SK-N-SH (cell line): ENCODE results near the gene VIPR2. TPM values are rescaled to one million over a fixed set of nuclear protein-coding genes. Genes with fewer than 3 reads are reported as not detected.

Experiments used
- CTCF ChIA-PET: fragments of 300-600, 350-600 bp; formaldehyde crosslinking; extraction: SDS; loops from one replicate; lab custom pipeline; 2021; lab: Yijun Ruan, JAX
- POLR2A ChIA-PET: fragments of 350-600 bp; sonication (Branson Sonifier 250); formaldehyde crosslinking; extraction: SDS; loops from one replicate; lab custom pipeline; 2020; ENCODE audit warnings: antibody characterized with exemption, inconsistent platforms; lab: Yijun Ruan, JAX
- DNase-seq: peaks from one replicate; pipeline ENCODE4 v3.0.0; 2012
- H2AFZ ChIP-seq: fragments of 200-600 bp; sonication (generic); 2 replicates; pipeline ENCODE4 v1.8.1; 2016; ENCODE audit warnings: antibody characterized with exemption, mild to moderate bottlenecking, low read depth
- H3F3A ChIP-seq: fragments of 200-600 bp; sonication (generic); replicated peaks from 2 replicates; pipeline ENCODE3; 2016; ENCODE audit warnings: antibody characterized with exemption, mild to moderate bottlenecking; ENCODE audit not compliant: insufficient read depth
- H3K27ac ChIP-seq, 2 experiments: fragments of 200-500 bp in 1 of 2; fragments of 200-600 bp in 1 of 2; sonication (Bioruptor generic) in 1 of 2; sonication (generic), shearing (Covaris generic) in 1 of 2; 2 replicates each; pipeline versions ENCODE4 v1.5.1 to v1.6.1; 2014 to 2016; ENCODE audit warnings: low read depth in 2 of 2, inconsistent platforms in 1 of 2, low read length in 1 of 2, mild to moderate bottlenecking in 1 of 2, mixed read lengths in 1 of 2
- H3K27me3 ChIP-seq: fragments of 200-600 bp; sonication (generic), shearing (Covaris generic); 2 replicates; pipeline ENCODE4 v1.6.1; 2016; ENCODE audit warnings: mixed run types; ENCODE audit not compliant: insufficient read depth
- H3K36me3 ChIP-seq, 2 experiments: fragments of 200-500 bp in 1 of 2; fragments of 200-600 bp in 1 of 2; sonication (Bioruptor generic) in 1 of 2; sonication (generic) in 1 of 2; replicated peaks in 1 of 2; 2 replicates each; pipeline versions ENCODE3 to v1.5.1; 2014 to 2016; ENCODE audit warnings: low read length in 1 of 2, mild to moderate bottlenecking in 1 of 2; ENCODE audit not compliant: insufficient read depth in 2 of 2, control insufficient read depth in 1 of 2
- H3K4me1 ChIP-seq, 2 experiments: fragments of 200-500 bp in 1 of 2; fragments of 200-600 bp in 1 of 2; sonication (Bioruptor generic) in 1 of 2; sonication (generic), shearing (Covaris generic) in 1 of 2; 2 replicates each; pipeline versions ENCODE4 v1.5.1 to v1.6.1; 2014 to 2016; ENCODE audit warnings: low read depth in 1 of 2, low read length in 1 of 2, mixed run types in 1 of 2; ENCODE audit not compliant: insufficient read depth in 2 of 2, control insufficient read depth in 1 of 2
- H3K4me2 ChIP-seq: fragments of 200-600 bp; sonication (generic), shearing (Covaris generic); 2 replicates; pipeline ENCODE4 v1.6.1; 2017; ENCODE audit warnings: mixed run types
- H3K4me3 ChIP-seq, 2 experiments: fragments of 200-500 bp in 1 of 2; fragments of 200-600 bp in 1 of 2; sonication (Bioruptor generic) in 1 of 2; sonication (generic), shearing (Covaris generic) in 1 of 2; 2 replicates each; pipeline versions ENCODE4 v1.5.1 to v1.8.1; 2014 to 2016; ENCODE audit warnings: low read depth in 2 of 2, inconsistent platforms in 1 of 2, low read length in 1 of 2, mild to moderate bottlenecking in 1 of 2, mixed read lengths in 1 of 2, moderate library complexity in 1 of 2
- H3K79me2 ChIP-seq: fragments of 200-600 bp; sonication (generic); 2 replicates; pipeline ENCODE4 v1.8.1; 2017; ENCODE audit warnings: mild to moderate bottlenecking; ENCODE audit not compliant: insufficient read depth
- H3K9ac ChIP-seq: fragments of 200-600 bp; sonication (generic); 2 replicates; pipeline ENCODE4 v1.6.1; 2017; ENCODE audit warnings: mixed run types
- H3K9me2 ChIP-seq: fragments of 200-600 bp; sonication (generic); 2 replicates; pipeline ENCODE4 v1.6.1; 2017; ENCODE audit warnings: mixed run types
- H3K9me3 ChIP-seq: fragments of 200-600 bp; sonication (generic); 2 replicates; pipeline ENCODE4 v1.6.1; 2017; ENCODE audit warnings: mixed run types, mild to moderate bottlenecking, moderate library complexity
- H4K20me1 ChIP-seq: fragments of 200-600 bp; sonication (generic); 2 replicates; pipeline ENCODE4 v1.6.1; 2017; ENCODE audit warnings: mild to moderate bottlenecking, mixed run types; ENCODE audit not compliant: insufficient read depth
- CHD2 ChIP-seq: fragments of 150-350 bp; IDR thresholded peaks from 2 replicates; pipeline ENCODE4 v1.6.1; 2018; ENCODE audit warnings: low read length; ENCODE audit not compliant: partially characterized antibody
- EZH2phosphoT487 ChIP-seq: fragments of 200-600 bp; sonication (generic); IDR thresholded peaks from 2 replicates; pipeline ENCODE4 v1.6.1; 2017; ENCODE audit warnings: low read depth, mixed run types, mild to moderate bottlenecking, antibody characterized with exemption, moderate library complexity, borderline replicate concordance
- FOSL2 ChIP-seq: IDR thresholded peaks from 2 replicates; pipeline ENCODE4 v1.4.0; 2012; ENCODE audit warnings: low read depth, mild to moderate bottlenecking, moderate library complexity, borderline replicate concordance
- FOXJ3 ChIP-seq: sonication (generic); formaldehyde crosslinking; IDR thresholded peaks from 2 replicates; pipeline ENCODE4 v1.5.1; 2020; ENCODE audit warnings: mild to moderate bottlenecking, missing genetic modification reagents
- GABPA ChIP-seq: IDR thresholded peaks from 2 replicates; pipeline ENCODE4 v1.4.0; 2012; ENCODE audit warnings: low read depth, mild to moderate bottlenecking
- JUND ChIP-seq: IDR thresholded peaks from 2 replicates; pipeline ENCODE4 v1.4.0; 2012
- MEF2A ChIP-seq: IDR thresholded peaks from 2 replicates; pipeline ENCODE4 v1.4.0; 2012; ENCODE audit warnings: low read depth, borderline replicate concordance
- MXI1 ChIP-seq: IDR thresholded peaks from 2 replicates; pipeline ENCODE4 v1.6.1; 2012; ENCODE audit warnings: mild to moderate bottlenecking, low read depth, low read length, improper control_type of control experiment
- NFIC ChIP-seq: IDR thresholded peaks from 2 replicates; pipeline ENCODE4 v1.4.0; 2012; ENCODE audit warnings: borderline replicate concordance
- POLR2AphosphoS5 ChIP-seq: IDR thresholded peaks from 2 replicates; pipeline ENCODE4 v1.6.1; 2012; ENCODE audit warnings: low read depth, low read length
- RXRA ChIP-seq: IDR thresholded peaks from 2 replicates; pipeline ENCODE4 v1.4.0; 2012; ENCODE audit warnings: low read depth, mild to moderate bottlenecking, borderline replicate concordance
- SIN3A ChIP-seq: IDR thresholded peaks from 2 replicates; pipeline ENCODE4 v1.6.1; 2012; ENCODE audit warnings: low read depth, mild to moderate bottlenecking, low read length, moderate library complexity, borderline replicate concordance
- TAF1 ChIP-seq: IDR thresholded peaks from 2 replicates; pipeline ENCODE4 v1.6.1; 2012; ENCODE audit warnings: low read depth, mild to moderate bottlenecking, low read length, moderate library complexity, borderline replicate concordance
- TCF12 ChIP-seq: IDR thresholded peaks from 2 replicates; pipeline ENCODE4 v1.4.0; 2012
- TEAD4 ChIP-seq: IDR thresholded peaks from 2 replicates; pipeline ENCODE4 v1.4.0; 2012; ENCODE audit warnings: mild to moderate bottlenecking, borderline replicate concordance; ENCODE audit not compliant: insufficient read depth
- YY1 ChIP-seq: IDR thresholded peaks from 2 replicates; pipeline ENCODE4 v1.4.0; 2012; ENCODE audit warnings: low read depth, mild to moderate bottlenecking
- WGBS: methylation state at CpG from one replicate; pipeline ENCODE4 v1.1.6; 2017; ENCODE audit warnings: low lambda C conversion rate; 5-methylcytosine and 5-hydroxymethylcytosine counted together
- polyA plus RNA-seq, 3 experiments: library from polyadenylated mRNA; depleted of rRNA; stranded (reverse); fragments of >200 nt; gene quantifications; 2 replicates each; pipeline ENCODE4 v1.2.3, GENCODE V29; 2012
- TF ChIP-seq, protein P1 (sequence below): IDR thresholded peaks from 2 replicates; pipeline ENCODE4 v1.6.1; 2012; ENCODE audit warnings: mild to moderate bottlenecking, low read depth, low read length, moderate library complexity
- TF ChIP-seq, protein P2 (sequence below): IDR thresholded peaks from 2 replicates; pipeline ENCODE4 v1.4.0; 2012; ENCODE audit warnings: low read depth, borderline replicate concordance
- TF ChIP-seq, protein P3 (sequence below): fragments of 150-350 bp; IDR thresholded peaks from 2 replicates; pipeline ENCODE4 v1.6.1; 2017; ENCODE audit warnings: antibody characterized with exemption, low read length, low read depth, borderline replicate concordance
- TF ChIP-seq, protein P4 (sequence below): fragments of 200-600 bp; sonication (generic); IDR thresholded peaks from 2 replicates; pipeline ENCODE4 v1.6.1; 2017; ENCODE audit warnings: antibody characterized with exemption, mild to moderate bottlenecking, moderate library complexity

VIPR2 gene
- polyA plus RNA-seq, 1 of the 3 experiments (the other 2 are of a cell fraction), result not detected

DNA sequence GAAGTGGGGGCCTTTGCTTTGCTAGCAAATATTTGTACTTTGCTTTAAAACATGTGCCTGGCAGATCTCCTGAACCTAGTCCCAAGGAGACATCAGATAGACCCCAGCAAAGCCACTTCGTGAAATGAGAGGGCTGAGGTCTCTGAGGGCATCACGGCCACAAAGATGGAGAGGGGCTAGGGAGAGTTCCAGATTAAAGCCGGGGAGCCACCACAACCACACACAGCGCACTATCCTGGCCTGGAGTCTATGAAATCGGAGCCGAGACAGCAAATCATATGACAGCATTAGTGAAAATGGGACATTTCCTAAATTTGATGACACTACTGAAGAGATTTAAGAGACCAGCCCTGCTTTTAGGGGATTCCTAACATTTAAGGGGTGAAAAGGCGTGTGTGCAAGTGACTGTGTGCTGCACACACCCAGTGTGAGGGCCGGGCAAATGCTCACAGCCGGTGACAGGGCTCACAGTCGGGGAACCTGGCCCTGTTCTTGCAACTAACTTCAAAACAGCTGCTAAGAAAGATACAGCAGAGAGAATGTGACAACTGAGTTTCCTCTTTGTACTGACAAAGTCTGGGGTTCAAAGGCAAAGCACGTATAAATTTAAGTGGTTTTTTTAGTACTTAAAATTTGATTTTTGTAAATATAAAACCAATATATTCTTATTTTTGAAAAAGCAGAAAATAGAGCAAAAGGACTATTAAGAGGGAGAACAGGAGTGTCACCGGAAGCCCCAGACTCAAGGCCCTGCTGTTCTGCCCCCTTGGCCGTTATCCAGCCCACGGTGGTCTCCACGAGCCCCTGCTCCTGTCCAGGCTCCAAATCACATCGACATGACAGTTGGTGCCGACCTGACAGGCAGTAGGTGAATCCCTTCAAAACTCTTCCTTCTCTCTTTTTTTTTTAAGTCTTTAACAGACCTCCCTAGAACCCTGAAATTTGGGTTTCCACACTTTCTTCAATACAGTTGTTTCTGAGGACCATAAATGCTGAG lies 49.5 kb downstream of the VIPR2 start:
- WGBS, result 37% methylated on average over 17 of the region's 17 CpGs
- H3K4me1 ChIP-seq, result peaks cover 0 to 21% of the 10 kb centered on the region in 2 experiments; a peak in 1 of 4 replicates
- ChIA-PET CTCF (no interaction called here), POLR2A (no interaction called here)
- H3K4me3 ChIP-seq, result no peak overlapping the region
- H3K36me3 ChIP-seq, result no peaks in the 10 kb centered on the region
- no peaks in the 10 kb centered on the region for H4K20me1 ChIP-seq
- TF ChIP-seq MXI1 (no peak), TAF1 (no peak), SIN3A (no peak), MEF2A (no peak), TEAD4 (no peak), CHD2 (no peak), FOXJ3 (CRISPR knock-in tag) (no peak), POLR2AphosphoS5 (no peak), GABPA (no peak), FOSL2 (no peak), RXRA (no peak), JUND (no peak), NFIC (no peak), TCF12 (no peak), YY1 (no peak), EZH2phosphoT487 (no peak)
- TF ChIP-seq, protein P1, sequence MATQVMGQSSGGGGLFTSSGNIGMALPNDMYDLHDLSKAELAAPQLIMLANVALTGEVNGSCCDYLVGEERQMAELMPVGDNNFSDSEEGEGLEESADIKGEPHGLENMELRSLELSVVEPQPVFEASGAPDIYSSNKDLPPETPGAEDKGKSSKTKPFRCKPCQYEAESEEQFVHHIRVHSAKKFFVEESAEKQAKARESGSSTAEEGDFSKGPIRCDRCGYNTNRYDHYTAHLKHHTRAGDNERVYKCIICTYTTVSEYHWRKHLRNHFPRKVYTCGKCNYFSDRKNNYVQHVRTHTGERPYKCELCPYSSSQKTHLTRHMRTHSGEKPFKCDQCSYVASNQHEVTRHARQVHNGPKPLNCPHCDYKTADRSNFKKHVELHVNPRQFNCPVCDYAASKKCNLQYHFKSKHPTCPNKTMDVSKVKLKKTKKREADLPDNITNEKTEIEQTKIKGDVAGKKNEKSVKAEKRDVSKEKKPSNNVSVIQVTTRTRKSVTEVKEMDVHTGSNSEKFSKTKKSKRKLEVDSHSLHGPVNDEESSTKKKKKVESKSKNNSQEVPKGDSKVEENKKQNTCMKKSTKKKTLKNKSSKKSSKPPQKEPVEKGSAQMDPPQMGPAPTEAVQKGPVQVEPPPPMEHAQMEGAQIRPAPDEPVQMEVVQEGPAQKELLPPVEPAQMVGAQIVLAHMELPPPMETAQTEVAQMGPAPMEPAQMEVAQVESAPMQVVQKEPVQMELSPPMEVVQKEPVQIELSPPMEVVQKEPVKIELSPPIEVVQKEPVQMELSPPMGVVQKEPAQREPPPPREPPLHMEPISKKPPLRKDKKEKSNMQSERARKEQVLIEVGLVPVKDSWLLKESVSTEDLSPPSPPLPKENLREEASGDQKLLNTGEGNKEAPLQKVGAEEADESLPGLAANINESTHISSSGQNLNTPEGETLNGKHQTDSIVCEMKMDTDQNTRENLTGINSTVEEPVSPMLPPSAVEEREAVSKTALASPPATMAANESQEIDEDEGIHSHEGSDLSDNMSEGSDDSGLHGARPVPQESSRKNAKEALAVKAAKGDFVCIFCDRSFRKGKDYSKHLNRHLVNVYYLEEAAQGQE, result no peak
- TF ChIP-seq, protein P2, sequence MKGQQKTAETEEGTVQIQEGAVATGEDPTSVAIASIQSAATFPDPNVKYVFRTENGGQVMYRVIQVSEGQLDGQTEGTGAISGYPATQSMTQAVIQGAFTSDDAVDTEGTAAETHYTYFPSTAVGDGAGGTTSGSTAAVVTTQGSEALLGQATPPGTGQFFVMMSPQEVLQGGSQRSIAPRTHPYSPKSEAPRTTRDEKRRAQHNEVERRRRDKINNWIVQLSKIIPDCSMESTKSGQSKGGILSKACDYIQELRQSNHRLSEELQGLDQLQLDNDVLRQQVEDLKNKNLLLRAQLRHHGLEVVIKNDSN, result no peak
- TF ChIP-seq, protein P3, sequence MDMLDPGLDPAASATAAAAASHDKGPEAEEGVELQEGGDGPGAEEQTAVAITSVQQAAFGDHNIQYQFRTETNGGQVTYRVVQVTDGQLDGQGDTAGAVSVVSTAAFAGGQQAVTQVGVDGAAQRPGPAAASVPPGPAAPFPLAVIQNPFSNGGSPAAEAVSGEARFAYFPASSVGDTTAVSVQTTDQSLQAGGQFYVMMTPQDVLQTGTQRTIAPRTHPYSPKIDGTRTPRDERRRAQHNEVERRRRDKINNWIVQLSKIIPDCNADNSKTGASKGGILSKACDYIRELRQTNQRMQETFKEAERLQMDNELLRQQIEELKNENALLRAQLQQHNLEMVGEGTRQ, result no peak
- TF ChIP-seq, protein P4, sequence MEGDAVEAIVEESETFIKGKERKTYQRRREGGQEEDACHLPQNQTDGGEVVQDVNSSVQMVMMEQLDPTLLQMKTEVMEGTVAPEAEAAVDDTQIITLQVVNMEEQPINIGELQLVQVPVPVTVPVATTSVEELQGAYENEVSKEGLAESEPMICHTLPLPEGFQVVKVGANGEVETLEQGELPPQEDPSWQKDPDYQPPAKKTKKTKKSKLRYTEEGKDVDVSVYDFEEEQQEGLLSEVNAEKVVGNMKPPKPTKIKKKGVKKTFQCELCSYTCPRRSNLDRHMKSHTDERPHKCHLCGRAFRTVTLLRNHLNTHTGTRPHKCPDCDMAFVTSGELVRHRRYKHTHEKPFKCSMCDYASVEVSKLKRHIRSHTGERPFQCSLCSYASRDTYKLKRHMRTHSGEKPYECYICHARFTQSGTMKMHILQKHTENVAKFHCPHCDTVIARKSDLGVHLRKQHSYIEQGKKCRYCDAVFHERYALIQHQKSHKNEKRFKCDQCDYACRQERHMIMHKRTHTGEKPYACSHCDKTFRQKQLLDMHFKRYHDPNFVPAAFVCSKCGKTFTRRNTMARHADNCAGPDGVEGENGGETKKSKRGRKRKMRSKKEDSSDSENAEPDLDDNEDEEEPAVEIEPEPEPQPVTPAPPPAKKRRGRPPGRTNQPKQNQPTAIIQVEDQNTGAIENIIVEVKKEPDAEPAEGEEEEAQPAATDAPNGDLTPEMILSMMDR, result no peak
- no peak overlapping the region for H3K4me2 ChIP-seq
- H3K9me2 ChIP-seq, result no peaks in the 10 kb centered on the region
- H3F3A ChIP-seq, result no peaks in the 10 kb centered on the region
- H3K9ac ChIP-seq, result no peak overlapping the region
- no peak overlapping the region for H2AFZ ChIP-seq
- DNase-seq, result no peak
- H3K9me3 ChIP-seq, result no peaks in the 10 kb centered on the region
- H3K27ac ChIP-seq, result no peak overlapping the region
- H3K27me3 ChIP-seq, result no peaks in the 10 kb centered on the region
- H3K79me2 ChIP-seq, result no peaks in the 10 kb centered on the region
